GM13977 (cell line): ENCODE results near the gene SMOC2.

ENCODE experiments used
- DNase-seq: peaks from one replicate; pipeline ENCODE4 v3.0.0; 2012; ENCODE audit warnings: low spot score
- in situ Hi-C: fragments of 300-500 bp; cut with MboI; formaldehyde crosslinking; loops from one replicate; pipeline ENCODE4 v1.12.0; 2022; ENCODE audit warnings: low sequenced_read_pairs, low pct_unique_long_range_greater_than_20kb, mixed read lengths, inconsistent platforms; ENCODE audit not compliant: unreplicated experiment
- TF ChIP-seq, protein P1 (sequence below): IDR thresholded peaks from 2 replicates; pipeline ENCODE4 v1.5.1; 2012; ENCODE audit warnings: mild to moderate bottlenecking, control low read depth; ENCODE audit not compliant: insufficient read depth; ENCODE audit errors: extremely low read depth, missing control alignments

SMOC2 gene

DNA sequence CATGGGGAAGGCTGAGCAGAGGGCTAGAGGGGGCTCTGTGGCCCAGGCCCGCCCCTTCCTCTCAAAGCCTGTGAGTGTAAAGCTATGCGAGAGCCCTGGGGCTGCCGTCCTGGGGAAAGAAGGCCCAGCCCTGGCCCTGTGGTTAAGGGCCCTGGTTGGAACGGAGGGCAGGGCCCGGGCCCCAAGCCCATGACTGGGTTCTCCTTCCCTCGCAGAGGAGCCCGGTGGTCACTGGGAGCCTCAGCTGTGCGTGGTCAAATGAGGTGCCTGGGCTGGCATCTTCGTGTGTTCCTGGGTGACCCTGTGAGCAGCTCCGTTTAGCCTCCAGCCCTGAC lies 56.0 kb downstream of the SMOC2 start:
- no peak for DNase-seq
- in situ Hi-C loops = no loop called here
- TF ChIP-seq, protein P1, sequence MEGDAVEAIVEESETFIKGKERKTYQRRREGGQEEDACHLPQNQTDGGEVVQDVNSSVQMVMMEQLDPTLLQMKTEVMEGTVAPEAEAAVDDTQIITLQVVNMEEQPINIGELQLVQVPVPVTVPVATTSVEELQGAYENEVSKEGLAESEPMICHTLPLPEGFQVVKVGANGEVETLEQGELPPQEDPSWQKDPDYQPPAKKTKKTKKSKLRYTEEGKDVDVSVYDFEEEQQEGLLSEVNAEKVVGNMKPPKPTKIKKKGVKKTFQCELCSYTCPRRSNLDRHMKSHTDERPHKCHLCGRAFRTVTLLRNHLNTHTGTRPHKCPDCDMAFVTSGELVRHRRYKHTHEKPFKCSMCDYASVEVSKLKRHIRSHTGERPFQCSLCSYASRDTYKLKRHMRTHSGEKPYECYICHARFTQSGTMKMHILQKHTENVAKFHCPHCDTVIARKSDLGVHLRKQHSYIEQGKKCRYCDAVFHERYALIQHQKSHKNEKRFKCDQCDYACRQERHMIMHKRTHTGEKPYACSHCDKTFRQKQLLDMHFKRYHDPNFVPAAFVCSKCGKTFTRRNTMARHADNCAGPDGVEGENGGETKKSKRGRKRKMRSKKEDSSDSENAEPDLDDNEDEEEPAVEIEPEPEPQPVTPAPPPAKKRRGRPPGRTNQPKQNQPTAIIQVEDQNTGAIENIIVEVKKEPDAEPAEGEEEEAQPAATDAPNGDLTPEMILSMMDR = no peak

- DNase-seq = no peak
- TF ChIP-seq, protein P1 = no peak
- in situ Hi-C loops = no loop called here
Observed at GRCh38 chr6:168497381-168497780, 56.4 kb downstream of the SMOC2 start.

GRCh38 chr6:168498161-168498843 lies 57.3 kb downstream of the SMOC2 start:
- in situ Hi-C loops = no loop called here
- TF ChIP-seq, protein P1 = no peak
- no peak for DNase-seq

DNA sequence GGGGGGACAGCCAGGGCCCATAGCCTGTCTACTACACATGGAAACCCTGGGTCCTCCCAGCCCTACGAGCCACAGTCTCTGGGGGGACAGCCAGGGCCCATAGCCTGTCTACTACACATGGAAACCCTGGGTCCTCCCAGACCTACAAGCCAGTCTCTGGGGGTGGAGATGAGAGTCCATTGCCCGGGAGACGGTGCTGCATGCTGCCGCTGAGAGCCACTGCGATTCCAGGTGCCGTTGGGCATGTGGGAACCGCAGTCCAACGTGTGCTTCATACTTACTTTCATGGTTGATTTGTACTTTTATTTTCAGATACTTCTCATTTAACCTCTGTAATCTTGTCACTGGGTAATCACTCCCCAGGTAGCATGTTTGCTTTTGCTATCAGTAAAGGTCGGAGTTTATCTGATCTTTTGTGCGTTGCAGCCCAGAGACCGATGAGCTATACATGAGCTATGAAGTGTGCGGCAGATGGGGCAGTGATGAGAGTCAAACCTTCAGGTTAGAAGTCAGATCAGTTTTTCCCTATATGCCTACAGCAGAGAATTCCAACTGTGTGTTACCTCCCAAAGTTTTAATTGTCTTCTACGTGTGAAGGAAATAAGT lies 58.2 kb downstream of the SMOC2 start:
- DNase-seq = no peak
- TF ChIP-seq, protein P1 = no peak
- in situ Hi-C loops = no loop called here

DNA sequence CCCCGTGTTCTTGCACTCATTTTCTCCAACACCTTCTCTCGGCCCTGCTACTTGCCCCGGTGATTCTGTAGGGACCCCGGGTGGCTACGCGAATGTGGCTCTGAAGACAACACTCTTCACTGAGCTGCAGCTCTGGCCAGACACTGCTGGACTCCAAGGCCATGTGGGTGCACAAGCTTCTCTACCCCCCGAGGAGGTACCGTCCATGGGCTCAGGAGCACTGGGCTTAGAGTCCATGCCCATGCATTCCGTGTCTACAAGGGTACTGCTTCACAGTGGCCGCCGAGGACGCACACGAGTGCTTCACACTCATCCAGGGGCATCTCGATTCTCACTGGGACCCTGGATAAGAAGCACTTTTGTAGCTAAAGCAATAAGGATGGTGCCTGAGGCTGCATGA lies 59.5 kb downstream of the SMOC2 start:
- in situ Hi-C loops = no loop called here
- TF ChIP-seq, protein P1 = no peak
- DNase-seq = no peak

DNA sequence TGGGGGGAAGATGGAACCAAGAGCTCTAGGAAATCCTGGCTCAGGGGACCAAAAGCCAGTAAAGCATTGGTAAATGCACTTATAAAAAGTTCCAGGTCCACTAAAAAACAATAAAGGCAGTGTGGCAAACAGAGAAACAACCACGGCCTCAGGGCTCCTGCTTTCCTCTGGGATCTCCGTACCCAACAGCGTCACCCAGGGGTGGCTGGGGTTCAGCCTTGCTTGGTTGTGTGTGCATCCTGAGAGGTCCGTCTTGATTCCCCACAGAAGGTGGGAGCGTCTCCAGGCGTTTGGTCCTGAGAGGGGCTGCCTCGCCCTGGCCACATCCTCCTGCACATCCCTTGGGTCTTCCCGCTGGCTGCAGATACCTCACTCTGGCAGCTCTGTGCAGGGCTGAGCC lies 60.6 kb downstream of the SMOC2 start:
- in situ Hi-C loops = no loop called here
- TF ChIP-seq, protein P1 = no peak
- no peak for DNase-seq
